Ammon's horn (tissue), 1 donor: Measurements from ENCODE around the gene CD200R1L.

ENCODE experiments used
- DNase-seq: peaks from one replicate; pipeline ENCODE4 v3.0.0-alpha.2; 2016; ENCODE audit warnings: low spot score

Gene CD200R1L

DNA sequence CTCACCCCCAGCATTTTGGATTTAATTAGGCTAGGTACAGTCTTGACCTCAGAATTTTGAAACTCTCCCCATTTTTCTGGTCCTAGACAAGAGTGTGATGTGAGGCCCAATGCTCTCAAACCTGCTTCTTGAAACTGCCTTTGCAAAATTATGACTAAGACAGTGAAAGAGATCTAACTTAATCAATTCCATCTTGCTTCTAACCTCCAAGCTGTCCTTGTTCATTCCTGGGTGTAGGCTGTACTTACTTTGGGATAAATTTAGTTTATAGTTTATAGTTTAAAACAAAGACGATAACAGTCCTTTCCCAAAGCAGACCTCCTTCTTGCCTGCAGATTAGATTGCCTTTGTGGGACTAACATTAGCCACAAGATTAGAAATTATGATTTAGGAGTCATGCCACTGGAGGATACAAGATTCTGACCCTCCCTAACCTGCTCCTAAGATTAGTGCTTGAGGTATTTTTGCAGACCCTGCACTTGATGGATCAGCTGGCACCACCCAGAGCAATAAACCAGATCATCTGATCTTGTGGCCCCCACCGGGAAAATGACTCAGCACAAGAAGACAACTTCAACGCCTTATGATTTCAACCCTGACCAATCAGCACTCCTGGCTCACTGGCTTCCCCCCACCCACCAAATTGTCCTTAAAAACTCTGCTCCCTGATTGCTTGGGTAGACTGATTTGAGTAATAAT, 59.6 kb downstream of the CD200R1L start:
- no peak for DNase-seq

DNA sequence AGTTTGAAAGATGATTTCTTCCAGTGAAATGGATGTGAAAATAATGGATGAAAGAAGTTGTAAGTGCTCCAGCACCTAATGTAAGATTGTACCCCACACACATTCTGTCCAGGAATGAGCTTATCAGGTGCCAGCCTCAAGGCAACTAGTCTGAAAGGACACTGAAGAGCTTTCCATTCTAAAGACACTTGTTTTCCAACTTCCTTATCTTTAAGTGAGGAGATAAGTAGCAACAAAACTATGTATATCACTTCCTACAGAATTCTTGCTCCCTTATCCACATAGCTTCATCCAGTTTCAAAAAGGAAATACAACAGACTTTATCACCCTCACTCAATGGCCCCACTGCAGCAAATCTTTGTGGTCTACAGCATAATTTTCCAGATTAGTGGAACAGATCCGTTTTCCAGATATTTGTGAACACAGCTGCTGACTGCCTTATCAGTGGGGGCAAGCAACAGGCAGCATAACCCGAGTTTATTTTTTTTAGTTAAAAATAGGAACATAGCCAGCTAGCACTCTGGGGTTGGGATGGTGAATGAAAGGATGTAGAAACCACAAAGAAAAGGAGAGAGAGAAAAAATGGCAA, 60.6 kb downstream of the CD200R1L start:
- no peak for DNase-seq

DNA sequence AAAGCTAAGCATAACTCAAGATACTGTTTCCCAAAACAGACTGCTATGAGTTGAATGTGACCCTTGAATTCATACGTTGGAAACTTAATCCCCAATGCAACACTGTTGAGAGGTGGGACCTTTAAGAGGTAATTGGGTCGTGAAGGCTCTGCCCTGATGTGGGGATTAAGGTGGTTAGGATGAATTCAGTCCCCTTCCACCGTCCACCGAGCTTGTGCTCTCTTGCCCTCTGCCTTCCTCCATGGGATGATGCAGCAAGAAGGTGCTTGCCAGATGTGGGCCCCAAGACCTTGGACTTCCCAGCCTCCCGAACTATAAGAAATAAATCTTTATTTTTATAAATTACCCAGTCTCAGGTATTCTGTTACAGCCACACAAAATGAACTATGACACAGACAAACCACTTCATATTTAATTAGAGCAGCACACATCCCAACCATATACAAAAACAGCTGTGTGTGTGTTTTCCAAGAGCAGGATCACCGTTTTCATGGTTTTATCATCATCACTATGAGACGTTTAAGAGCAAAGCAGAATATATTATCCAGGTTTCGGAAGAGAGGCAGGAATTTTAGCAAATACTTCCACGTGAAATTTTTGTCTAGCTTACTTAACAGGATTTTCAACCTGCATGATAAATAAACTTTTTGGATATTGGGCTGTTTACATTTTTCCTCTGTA, 61.2 kb downstream of the CD200R1L start:
- DNase-seq, result no peak

DNA sequence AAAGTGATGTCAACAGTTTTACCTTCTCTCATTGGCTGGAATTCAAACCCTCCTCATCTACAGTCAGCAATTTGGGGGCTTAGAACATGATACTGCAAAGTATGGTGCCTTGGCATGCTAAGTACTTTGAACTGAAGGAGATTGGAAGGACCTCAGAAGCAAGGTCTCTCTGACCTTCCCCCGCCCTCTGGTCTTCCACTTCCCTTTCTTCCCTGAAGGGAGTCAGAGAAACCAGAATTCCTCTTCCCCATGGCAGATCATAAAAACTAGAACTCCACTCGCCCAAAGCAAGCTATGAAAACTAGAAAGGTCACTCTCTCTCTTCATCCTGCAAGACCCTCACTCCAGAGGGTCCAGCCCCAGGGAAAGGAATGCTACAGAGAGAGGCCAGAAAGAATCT, 64.2 kb downstream of the CD200R1L start:
- DNase-seq, result no peak

DNA sequence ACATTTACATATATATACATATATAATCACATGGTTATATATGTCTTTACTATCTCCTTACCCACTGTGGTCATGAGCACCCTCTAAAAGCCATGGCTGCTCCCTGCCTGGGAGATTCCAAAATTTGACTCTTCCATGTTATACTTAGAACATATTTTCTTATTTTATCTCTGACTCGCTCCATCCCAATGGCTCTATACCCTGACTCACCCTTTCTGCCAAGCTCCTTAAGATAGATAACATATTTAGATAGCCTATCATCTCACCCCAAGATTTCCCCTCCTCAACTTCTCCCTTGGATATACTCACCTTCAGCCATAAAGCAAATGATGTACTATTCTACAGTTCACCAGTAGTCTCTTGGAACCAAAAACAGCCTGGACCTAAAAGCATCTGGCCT, 65.1 kb downstream of the CD200R1L start:
- DNase-seq, result no peak

DNA sequence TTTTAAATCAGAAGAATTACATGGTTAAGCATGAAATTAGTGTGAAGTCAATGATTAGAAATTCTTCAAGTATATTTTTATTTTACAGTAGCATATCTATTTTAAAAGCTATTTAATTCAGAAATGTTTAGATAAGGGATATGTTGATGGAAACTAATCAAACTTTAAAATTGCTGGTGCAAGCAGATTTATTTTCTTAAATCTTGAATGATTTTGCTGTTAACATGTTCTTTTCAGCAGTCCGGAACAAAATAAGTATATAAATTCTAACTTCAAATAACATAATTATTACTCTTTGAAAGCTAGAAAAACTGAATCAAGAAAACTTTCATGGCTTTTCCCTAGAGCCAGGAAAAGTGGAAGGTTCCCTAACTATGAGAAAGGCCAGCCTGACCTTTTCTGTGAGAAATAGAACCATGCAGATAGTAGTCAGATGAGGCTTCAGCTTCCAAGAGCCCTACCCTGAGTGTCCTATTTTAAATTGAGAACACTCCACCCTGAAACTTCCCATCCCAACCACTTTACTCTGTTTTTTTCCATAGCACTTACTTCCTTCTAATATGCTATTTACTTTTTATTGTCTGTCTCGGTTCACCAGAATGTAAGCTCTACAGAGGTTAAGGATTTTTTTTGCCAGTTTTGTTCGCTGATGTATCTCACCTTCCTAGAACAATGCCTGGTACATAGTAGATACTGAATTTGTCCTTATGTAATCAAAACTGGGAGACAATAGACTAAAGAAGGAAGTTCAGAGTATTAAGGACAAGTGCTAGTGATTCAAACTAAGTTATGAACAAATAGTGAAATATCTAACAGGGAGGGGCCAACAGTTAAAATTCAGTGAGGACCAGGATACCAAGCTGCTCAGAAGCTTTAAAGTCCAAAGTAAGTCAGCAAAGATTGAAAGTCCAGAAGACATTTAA, 66.8 kb downstream of the CD200R1L start:
- no peak for DNase-seq

DNA sequence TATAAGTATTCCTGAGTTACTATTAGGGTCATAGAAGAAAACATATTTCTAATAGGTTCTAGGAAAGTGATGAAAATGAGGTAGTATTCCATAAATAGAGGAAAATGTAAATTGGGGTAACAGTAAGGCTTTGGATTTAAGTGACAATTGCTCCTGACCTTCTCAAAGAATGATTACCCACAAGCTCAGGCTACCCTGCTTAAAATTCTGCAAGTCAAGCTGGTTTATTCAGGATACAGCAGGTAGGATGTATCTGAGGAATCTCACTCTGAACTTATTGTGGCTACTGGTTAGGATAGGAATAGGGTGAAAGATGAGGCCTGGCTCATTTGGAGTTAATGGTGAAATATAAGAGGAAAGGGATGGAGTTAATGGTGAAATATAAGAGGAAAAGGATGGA, 67.7 kb downstream of the CD200R1L start:
- no peak for DNase-seq

DNA sequence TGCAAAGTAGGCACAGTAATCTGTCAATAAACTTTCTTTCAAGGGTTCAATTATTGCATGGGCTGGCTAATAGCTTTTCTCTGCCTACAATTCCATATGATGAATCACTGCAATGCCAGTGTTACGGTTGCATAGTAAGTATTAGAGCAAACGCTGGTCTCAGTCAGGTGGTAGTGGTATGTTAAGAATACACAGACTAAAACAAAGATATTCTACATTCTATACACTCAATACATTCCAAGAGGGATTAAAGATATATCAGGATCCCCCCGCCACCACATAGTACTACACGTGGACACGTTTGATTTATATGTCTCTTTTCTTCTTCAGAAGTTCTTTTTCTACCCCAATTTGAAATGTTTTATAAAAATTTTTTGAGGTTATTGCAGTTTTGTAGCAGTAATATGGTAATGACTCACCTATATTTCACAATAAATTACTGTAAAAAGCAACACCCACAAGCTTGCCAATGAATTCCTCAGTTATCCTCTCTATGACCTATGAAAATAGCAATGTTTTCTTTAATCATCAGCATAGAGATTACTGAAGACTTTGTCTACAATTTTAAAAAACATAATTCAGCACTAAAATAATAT, 68.2 kb downstream of the CD200R1L start:
- no peak for DNase-seq

DNA sequence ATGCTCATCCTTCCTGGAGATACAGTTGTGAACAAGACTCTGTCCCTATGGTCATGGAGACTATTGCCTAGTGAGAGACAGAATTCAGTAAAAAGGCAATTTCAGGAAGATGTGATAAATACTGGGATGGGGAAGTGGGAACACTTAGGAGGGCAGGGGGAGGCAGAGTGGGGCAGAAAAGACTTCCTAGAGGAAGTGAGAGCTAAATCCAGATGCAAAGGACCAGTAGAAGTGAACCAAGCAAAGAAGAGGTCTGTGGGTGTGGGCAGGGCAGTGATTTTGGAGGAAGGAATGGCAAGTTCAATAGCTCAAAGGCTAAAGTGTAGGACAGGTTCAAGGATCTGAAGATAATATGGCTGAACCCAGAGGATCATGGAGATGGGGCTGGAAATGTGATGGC, 68.9 kb downstream of the CD200R1L start:
- no peak for DNase-seq

DNA sequence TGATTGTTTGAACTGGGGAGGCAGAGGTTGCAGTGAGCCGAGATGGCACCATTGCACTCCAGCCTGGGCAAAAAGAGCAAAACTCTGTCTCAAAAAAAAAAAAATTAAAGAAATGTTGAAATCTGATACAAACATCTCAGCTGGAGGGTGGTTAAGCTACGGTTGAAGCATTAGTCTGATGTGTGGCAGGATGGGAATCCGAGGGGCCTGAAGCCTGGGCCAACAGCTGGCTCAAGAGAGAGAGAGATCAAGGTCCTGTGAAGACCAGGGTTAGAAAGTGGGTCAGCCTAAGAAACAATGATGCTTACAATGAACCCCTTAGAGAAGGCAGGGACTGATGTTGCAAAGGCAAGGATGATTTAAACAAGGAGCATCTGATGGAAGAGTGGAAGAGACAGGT, 69.8 kb downstream of the CD200R1L start:
- no peak for DNase-seq

DNA sequence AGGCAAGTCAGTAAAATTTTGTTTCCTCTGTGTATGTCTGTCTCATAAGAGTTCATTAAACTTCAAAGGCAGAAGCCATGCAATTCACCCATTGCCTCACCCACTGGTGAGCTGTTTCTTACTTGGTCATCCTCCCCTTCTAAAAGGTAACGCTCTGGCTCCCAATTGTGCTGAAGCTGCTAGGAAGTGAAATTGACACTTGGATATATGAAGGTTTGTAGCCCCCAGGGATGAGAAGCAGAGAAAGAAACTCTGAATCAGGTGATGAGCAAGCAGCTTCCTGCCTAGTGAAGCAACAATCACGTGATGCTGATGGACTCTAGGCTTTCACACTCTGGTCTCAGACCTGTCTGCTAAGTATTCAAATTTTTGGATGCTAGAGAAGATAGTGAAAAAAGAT, 70.7 kb downstream of the CD200R1L start:
- DNase-seq, result no peak

DNA sequence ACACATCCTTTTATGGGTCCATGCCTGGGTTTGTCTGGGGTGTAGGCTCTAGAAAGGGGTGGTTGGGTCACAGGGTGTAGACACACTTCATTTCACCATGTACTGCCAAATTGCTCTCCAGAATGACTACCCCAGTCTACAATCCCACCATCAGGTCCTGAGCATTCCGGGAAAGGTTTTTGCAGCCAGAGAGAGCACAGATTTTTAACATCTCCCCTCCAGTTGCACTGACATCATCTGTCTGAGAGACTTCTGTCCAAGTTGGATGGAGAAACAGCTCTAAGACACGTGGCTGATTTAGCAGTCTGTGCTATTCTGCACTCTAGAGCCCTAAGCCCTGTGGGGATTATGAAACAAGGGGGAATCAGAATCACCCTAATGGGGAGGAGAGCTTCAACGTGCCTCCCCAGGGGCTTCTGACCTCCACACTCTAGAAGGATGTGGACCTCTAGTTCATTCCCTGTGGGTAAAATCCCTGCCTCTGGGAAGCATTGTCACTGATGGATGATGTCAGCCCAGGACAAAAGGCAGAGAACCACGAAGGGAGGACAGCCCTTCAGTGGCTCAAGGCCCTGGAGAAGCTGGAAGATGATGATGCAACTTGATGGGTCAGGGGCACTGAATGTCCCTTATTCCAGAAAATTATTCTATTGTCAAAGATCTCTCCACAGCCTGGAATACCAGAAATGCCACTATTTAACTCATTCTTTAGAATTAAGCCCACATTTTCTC, 71.5 kb downstream of the CD200R1L start:
- DNase-seq, result no peak

DNA sequence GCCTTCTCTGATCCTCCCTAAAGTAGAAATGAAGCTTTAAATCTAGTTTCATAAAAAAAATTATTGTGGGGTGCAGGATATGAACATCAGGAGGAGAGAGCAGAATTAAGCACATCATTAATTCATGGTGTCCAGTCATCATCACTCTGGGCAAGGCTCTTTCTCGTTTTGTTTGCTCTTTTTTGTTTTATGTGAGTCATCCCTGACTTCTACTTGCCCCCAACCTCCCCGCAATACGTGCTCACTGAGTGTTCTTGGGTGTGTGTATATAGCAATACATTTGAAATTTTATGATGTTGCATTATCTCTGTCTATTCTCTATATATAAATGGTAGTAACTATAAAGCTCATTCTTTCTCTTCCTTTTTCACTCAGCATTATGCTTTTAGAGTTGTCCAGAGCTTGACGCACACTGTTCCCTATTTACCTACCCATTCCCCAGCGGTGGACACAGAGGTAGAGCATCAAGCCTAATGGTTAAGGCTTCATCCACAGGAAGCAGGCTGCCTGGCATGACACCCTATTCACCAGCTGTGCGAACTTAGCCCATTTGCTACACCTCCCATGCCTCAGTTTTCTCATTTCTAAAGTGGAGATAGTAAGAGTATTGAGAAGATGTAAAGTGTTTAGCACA, 72.3 kb downstream of the CD200R1L start:
- DNase-seq, result no peak

DNA sequence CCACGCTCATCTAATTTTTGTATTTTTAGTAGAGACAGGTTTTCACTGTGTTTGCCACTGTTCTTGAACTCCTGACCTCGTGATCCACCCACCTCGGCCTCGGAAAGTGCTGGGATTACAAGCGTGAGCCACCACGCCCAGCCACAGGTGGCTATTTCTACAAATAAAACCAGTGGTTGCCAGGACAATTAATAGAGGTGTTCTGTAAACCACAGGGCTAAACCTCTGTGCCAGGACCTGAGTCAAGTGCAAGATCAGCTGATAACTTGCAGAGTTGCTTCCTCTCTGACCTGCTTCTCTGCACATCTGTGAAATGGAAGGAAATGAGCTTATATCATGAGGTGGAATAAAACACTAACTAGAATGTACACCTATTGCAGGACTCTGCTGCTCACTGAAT, 72.8 kb downstream of the CD200R1L start:
- DNase-seq, result no peak

DNA sequence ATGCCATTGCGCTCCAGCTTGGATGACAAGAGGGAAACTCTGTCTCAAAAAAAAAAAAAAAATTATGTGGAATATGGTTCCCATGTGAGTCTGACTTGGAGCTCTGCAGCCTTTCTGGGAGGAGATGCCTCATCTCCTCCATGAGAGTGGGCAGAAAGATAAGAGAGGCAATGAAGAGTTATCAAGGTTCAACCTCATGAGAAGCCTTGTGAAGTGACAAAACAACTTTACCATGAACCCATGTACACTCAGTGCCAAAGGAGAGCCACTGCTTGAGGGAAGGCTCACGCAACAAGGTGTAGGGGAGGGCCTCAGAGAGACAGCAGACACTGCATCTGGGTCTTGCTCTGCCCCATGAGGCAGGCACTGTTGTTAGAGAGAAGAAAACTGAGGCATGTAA, 75.7 kb downstream of the CD200R1L start:
- DNase-seq, result no peak

DNA sequence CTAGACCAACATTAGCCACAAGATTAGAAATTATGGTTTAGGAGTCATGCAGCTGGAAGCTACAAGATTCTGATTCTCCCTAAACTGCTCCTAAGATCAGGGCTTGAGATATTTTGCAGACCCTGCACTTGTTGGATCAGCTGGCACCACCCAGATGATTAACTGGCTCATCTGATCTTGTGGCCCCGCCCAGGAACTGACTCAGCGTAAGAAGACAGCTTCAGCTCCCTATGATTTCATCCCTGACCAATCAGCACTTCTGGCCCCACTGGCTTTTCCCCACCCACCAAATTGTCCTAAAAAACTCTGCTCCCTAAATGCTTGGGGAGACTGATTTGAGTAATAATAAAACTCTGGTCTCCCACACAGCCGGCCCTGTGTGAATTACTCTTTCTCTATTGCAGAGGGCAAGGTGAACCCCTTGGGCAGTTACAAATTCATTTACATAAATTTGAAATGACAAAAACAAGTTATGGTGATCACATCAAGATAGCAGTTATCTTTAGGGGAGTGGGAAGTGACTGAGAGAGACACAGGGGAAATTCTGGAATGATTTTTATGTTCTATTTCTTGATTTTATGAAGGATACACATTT, 76.5 kb downstream of the CD200R1L start:
- DNase-seq, result no peak

DNA sequence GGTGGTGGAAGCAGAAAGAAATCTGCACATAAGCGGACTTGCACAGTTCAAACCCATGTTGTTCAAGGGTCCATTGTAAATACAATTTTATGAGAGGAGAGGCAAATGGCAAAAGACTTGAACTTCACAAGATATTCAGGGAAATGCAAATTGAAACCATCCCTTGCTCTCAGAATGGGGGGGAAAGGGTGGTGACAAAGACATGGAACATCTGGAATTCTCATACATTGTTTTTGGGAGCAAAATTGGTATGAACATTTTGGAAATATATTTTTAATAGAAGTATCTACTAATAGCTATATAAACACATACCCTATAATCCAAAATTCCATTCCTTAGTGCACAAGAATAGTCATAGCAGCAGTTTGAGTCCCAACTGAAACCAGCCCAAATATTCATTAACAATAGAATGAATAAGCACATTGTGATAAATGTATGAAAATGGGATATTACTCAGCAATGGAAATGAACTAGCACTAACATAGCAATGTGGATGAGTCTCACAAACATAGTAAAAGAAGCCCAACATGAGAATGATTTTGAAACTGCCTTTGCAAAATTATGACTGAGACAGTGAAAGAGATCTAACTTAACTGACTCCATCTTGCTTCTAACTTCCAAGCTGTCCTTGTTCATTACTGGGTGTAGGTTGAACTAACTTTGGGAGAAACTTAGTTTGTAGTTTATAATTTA, 77.2 kb downstream of the CD200R1L start:
- DNase-seq, result no peak

DNA sequence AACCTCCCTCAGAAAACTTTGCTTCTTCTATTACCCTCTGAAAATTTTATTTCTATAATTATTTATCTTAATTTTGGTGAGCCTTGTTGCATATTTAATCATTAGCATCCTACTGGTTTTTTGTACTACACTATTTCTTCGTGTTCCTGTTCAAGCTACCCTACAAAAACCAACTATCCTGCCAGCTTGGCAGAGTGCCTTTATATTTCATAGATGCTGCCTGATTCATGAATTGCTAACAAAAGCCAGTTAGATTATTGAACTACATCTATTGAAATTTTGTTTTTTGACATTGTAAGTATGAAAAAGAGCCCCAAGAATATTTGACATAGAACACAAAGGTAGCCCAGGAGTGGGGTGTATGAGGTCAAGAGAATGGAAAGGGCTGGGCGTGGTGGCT, 78.9 kb downstream of the CD200R1L start:
- no peak for DNase-seq

DNA sequence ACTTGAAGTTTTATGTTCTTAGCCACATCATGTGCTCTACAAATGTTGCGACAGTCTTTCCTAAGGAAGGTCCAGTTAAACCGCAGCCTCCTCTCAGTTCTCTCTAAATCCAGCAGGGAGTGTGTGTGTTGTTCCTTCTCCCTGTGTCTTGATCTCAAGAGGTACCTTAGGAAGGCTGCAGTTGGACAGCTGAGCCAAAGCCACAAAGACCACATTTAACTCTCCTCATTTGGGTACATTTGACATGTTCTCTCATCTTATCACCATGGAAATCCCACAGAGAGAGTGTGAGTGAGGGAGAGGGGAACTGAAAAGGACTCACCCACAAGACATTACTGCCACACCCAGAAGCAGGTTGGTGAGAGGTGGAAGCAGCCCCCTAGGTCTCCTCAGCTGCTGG, 79.5 kb downstream of the CD200R1L start:
- DNase-seq, result peak; percentile 38
